A673 (cell line): ENCODE results near the gene VPS11. TPM values are rescaled to one million over a fixed set of nuclear protein-coding genes. Genes with fewer than 3 reads are reported as not detected.

Experiments used
- BruUV-seq: library from RNA; stranded (reverse); fragments of 400-500 nt; replicated peaks from 2 replicates; lab custom pipeline; 2021; lab: Mats Ljungman, UMichigan
- CTCF ChIA-PET: fragments of 300-600 bp; sonication (Branson Sonifier 250); formaldehyde crosslinking; loops from one replicate; lab custom pipeline; 2022; ENCODE audit warnings: antibody characterized with exemption; lab: Charles Lee
- POLR2A ChIA-PET: fragments of 300-600 bp; sonication (Branson Sonifier 250); formaldehyde crosslinking; loops from one replicate; lab custom pipeline; 2022; ENCODE audit warnings: antibody characterized with exemption; ENCODE audit not compliant: low non-redundant PET; lab: Charles Lee
- DNase-seq: peaks from one replicate; pipeline ENCODE4 v3.0.0-alpha.2; 2015; ENCODE audit warnings: low spot score
- H3K27ac ChIP-seq: fragments of 200-600 bp; sonication (generic); 2 replicates; pipeline ENCODE4 v1.5.1; 2016; ENCODE audit warnings: mixed run types, low read depth, mild to moderate bottlenecking, mixed read lengths, antibody characterized with exemption, low read length; ENCODE audit not compliant: poor library complexity, severe bottlenecking
- H3K27me3 ChIP-seq: fragments of 200-600 bp; sonication (generic); replicated peaks from 2 replicates; pipeline ENCODE4 v1.6.1; 2017; ENCODE audit warnings: mixed run types, low read depth, mild to moderate bottlenecking, mixed read lengths, antibody characterized with exemption, low read length; ENCODE audit not compliant: insufficient read depth, poor library complexity
- H3K36me3 ChIP-seq: fragments of 200-600 bp; sonication (generic); 2 replicates; pipeline ENCODE4 v1.6.1; 2016; ENCODE audit warnings: mixed run types, mild to moderate bottlenecking, mixed read lengths, antibody characterized with exemption, low read length; ENCODE audit not compliant: insufficient read depth, poor library complexity, severe bottlenecking
- H3K4me1 ChIP-seq: fragments of 200-600 bp; sonication (generic); 2 replicates; pipeline ENCODE4 v1.6.1; 2017; ENCODE audit warnings: mixed run types, mild to moderate bottlenecking, mixed read lengths, antibody characterized with exemption, low read length; ENCODE audit not compliant: insufficient read depth, poor library complexity, severe bottlenecking
- H3K4me3 ChIP-seq: fragments of 200-600 bp; sonication (generic); 2 replicates; pipeline ENCODE4 v1.5.1; 2016; ENCODE audit warnings: low read depth, mixed run types, mild to moderate bottlenecking, mixed read lengths, low read length; ENCODE audit not compliant: poor library complexity, severe bottlenecking
- H3K9me3 ChIP-seq: fragments of 200-600 bp; sonication (generic); 2 replicates; pipeline ENCODE4 v1.6.1; 2016; ENCODE audit warnings: mixed run types, low read depth, mild to moderate bottlenecking, mixed read lengths, antibody characterized with exemption, low read length; ENCODE audit not compliant: poor library complexity, severe bottlenecking
- EZH2 ChIP-seq: fragments of 200-600 bp; sonication (generic); IDR thresholded peaks from 2 replicates; pipeline ENCODE4 v1.6.1; 2017; ENCODE audit warnings: borderline replicate concordance, low read depth, mild to moderate bottlenecking, mixed read lengths, antibody characterized with exemption, low read length; ENCODE audit not compliant: poor library complexity, severe bottlenecking
- intact Hi-C: fragments of 100-400 bp; cut with micrococcal nuclease; formaldehyde crosslinking; loops from one replicate; pipeline ENCODE4 v1.10.0; 2022; ENCODE audit not compliant: unreplicated experiment
- microRNA-seq: library from miRNA; unstranded; fragments of <30 nt; microRNA quantifications from one replicate; pipeline ENCODE4 v1.2.0, GENCODE V29; 2021
- total RNA-seq: library from RNA; stranded (reverse); gene quantifications from 2 replicates; pipeline ENCODE4 v1.2.3, GENCODE V29; 2021
- TF ChIP-seq, protein P1 (sequence below): fragments of 300-800, 200-600 bp; sonication (generic); conservative IDR thresholded peaks from 2 replicates; pipeline ENCODE4 v1.5.1; 2017; ENCODE audit warnings: low read depth, mild to moderate bottlenecking, antibody characterized with exemption, low read length, moderate library complexity, mixed read lengths

VPS11 gene
- total RNA-seq, 1 experiment from 2014 or later: 26.7 TPM

- BruUV-seq: no TSS peak
- Histone ChIP-seq H3K4me3 (no peak overlapping the region), H3K9me3 (no peaks in the 10 kb centered on the region), H3K27me3 (no peaks in the 10 kb centered on the region), H3K36me3 (peaks cover 10% of the 10 kb centered on the region), H3K27ac (no peak overlapping the region), H3K4me1 (peaks cover 8% of the 10 kb centered on the region)
- TF ChIP-seq, protein P1, sequence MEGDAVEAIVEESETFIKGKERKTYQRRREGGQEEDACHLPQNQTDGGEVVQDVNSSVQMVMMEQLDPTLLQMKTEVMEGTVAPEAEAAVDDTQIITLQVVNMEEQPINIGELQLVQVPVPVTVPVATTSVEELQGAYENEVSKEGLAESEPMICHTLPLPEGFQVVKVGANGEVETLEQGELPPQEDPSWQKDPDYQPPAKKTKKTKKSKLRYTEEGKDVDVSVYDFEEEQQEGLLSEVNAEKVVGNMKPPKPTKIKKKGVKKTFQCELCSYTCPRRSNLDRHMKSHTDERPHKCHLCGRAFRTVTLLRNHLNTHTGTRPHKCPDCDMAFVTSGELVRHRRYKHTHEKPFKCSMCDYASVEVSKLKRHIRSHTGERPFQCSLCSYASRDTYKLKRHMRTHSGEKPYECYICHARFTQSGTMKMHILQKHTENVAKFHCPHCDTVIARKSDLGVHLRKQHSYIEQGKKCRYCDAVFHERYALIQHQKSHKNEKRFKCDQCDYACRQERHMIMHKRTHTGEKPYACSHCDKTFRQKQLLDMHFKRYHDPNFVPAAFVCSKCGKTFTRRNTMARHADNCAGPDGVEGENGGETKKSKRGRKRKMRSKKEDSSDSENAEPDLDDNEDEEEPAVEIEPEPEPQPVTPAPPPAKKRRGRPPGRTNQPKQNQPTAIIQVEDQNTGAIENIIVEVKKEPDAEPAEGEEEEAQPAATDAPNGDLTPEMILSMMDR: no peak
- TF ChIP-seq EZH2: no peak
- ChIA-PET POLR2A (no interaction called here), CTCF (no interaction called here)
- intact Hi-C loops: no loop called here
- no peak for DNase-seq
Observed at GRCh38 chr11:119126675-119127268, 59.2 kb downstream of the VPS11 start.

GRCh38 chr11:119130662-119131061 is 63.0 kb downstream of the VPS11 start:
- Histone ChIP-seq H3K4me1 (no peaks in the 10 kb centered on the region), H3K27ac (no peak overlapping the region), H3K36me3 (peaks cover 25% of the 10 kb centered on the region), H3K9me3 (no peaks in the 10 kb centered on the region), H3K27me3 (no peaks in the 10 kb centered on the region), H3K4me3 (no peak overlapping the region)
- BruUV-seq: no TSS peak
- DNase-seq: no peak
- TF ChIP-seq, protein P1: no peak
- no peak for TF ChIP-seq EZH2
- ChIA-PET CTCF (no interaction called here), POLR2A (interaction anchor here (0.6 kb wide), 1 partner anchor 90 kb away, joined by 4 read pairs; no protein-coding TSS in a partner anchor)
- intact Hi-C loops: no loop called here

Small RNA genes within 50 kb of the gene (microRNA-seq; reads per million reads assigned to microRNA genes)
- not detected for gene MIR3656

Other genes starting within 250 kb of the VPS11 start
- gene CXCR5, start 183.9 kb upstream of the VPS11 start, total RNA-seq: not detected in 2 replicates
- 49.9 and 64.0 TPM in 2 replicates for gene BCL9L, start 141.9 kb upstream of the VPS11 start, total RNA-seq
- gene UPK2, start 111.5 kb upstream of the VPS11 start, total RNA-seq: not detected in 2 replicates
- not detected in 2 replicates for gene FOXR1, start 96.1 kb upstream of the VPS11 start, total RNA-seq
- gene CENATAC, start 69.7 kb upstream of the VPS11 start, total RNA-seq: 56.7 and 57.4 TPM in 2 replicates
- 1,091 and 1,176 TPM in 2 replicates for gene RPS25, start 49.5 kb upstream of the VPS11 start, total RNA-seq
- gene TRAPPC4, start 49.1 kb upstream of the VPS11 start, total RNA-seq: 73.0 and 81.2 TPM in 2 replicates
- 49.3 and 54.6 TPM in 2 replicates for gene SLC37A4, start 36.9 kb upstream of the VPS11 start, total RNA-seq
- gene HYOU1, start 10.6 kb upstream of the VPS11 start, total RNA-seq: 315 and 328 TPM in 2 replicates
- 72.5 and 80.6 TPM in 2 replicates for gene HMBS, start 17.1 kb downstream of the VPS11 start, total RNA-seq
- gene DPAGT1, start 34.0 kb downstream of the VPS11 start, total RNA-seq: 102 and 115 TPM in 2 replicates
- 17.1 and 17.8 TPM in 2 replicates for gene C2CD2L, start 39.5 kb downstream of the VPS11 start, total RNA-seq
- gene HINFP, start 53.8 kb downstream of the VPS11 start, total RNA-seq: 31.7 and 31.9 TPM in 2 replicates
- 0.33 TPM in 1 of 2 replicates, not detected in the other for gene ABCG4, start 81.2 kb downstream of the VPS11 start, total RNA-seq
- gene NLRX1, start 100.9 kb downstream of the VPS11 start, total RNA-seq: 1.4 and 2.7 TPM in 2 replicates
- gene NHERF4, start 117.7 kb downstream of the VPS11 start, total RNA-seq: not detected in 2 replicates
- gene CBL, start 138.5 kb downstream of the VPS11 start, total RNA-seq: 39.9 and 40.7 TPM in 2 replicates
- 14.4 and 20.0 TPM in 2 replicates for gene MCAM, start 249.3 kb downstream of the VPS11 start, total RNA-seq